Bone marrow (tissue), 2 donors: ENCODE data around the gene PCDH17.

ENCODE experiments used
- DNase-seq, 2 donors: peaks; one replicate each; lab custom pipeline; 2025; lab: John Stamatoyannopoulos, UW

The PCDH17 gene, protein sequence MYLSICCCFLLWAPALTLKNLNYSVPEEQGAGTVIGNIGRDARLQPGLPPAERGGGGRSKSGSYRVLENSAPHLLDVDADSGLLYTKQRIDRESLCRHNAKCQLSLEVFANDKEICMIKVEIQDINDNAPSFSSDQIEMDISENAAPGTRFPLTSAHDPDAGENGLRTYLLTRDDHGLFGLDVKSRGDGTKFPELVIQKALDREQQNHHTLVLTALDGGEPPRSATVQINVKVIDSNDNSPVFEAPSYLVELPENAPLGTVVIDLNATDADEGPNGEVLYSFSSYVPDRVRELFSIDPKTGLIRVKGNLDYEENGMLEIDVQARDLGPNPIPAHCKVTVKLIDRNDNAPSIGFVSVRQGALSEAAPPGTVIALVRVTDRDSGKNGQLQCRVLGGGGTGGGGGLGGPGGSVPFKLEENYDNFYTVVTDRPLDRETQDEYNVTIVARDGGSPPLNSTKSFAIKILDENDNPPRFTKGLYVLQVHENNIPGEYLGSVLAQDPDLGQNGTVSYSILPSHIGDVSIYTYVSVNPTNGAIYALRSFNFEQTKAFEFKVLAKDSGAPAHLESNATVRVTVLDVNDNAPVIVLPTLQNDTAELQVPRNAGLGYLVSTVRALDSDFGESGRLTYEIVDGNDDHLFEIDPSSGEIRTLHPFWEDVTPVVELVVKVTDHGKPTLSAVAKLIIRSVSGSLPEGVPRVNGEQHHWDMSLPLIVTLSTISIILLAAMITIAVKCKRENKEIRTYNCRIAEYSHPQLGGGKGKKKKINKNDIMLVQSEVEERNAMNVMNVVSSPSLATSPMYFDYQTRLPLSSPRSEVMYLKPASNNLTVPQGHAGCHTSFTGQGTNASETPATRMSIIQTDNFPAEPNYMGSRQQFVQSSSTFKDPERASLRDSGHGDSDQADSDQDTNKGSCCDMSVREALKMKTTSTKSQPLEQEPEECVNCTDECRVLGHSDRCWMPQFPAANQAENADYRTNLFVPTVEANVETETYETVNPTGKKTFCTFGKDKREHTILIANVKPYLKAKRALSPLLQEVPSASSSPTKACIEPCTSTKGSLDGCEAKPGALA (N-terminal part only)

DNA sequence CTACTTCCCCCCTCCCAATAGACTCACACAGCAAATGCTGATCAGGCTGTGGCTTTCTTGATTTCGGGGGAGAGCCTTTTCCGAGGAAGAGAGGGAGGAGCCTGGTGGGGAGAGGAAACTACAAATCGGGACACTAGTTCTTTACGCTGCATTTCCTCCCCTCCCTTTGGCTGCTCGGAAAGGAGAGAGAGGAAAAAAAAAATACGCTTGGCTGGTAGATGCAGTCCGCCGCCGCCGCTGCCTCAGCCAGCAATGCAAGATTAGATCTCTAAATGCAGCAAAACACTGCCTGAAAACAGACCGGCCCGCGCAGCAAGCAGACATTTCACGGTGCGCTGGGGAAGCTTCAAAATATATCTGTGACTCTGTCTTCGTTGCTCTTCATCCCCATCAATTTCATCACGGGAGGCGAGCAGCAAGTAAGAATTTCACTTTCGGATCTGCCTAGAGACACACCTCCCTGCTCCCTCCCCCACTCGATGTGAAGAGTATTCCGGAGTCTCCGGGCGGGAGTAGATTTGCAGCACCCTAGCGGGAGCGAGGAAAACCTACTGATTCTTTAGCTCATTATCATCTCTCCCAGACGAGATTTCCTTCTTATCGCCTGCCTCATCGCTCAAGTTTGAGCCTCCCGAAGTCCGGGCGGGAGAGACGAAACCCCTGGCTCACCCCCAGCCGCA, at the start of gene PCDH17:
Gene PCDH17, plus strand, starts transcription at position 149 of the 680 bp plus-strand sequence. CDS start 803 bp downstream, outside the sequence.
- DNase-seq = no peak

DNA sequence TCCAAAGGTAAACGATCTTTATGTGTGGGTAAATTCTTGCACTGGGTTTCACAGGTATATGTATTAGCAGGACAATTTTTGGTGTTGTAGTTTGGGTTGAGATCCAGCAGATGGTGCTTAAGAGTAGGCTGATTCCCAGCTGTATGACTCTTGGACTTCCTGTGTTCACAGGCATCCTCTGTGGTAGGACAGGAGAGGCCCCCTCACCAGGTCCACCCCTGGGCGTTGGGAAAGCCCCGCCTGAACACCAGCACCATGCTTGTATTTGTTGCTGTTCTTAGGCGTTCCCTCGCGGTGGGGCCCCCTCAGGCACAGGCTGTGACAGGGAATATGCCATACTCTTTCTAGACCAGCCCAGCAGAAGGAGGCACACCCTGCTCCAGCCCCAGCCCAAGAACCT, 49.5 kb upstream of the PCDH17 start:
- no peak for DNase-seq

DNA sequence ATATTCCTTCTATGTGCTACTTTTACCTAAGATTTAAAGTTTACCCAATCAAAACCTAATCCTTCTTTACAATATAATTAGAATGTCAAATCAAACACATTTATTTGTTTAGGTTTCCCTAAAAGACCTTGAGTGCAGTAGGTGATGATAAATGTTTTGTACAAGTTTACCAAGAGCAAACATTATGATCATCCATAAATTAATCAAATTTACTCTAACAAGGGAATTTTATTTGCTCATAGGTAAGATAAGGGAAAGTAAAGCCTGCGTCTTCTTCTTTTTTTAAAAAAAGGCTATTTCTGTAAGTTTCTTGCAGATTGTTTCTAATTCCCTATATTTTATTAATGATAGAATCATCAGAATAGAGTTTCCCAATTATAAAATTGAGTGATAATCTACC, 48.0 kb upstream of the PCDH17 start:
- DNase-seq = no peak

DNA sequence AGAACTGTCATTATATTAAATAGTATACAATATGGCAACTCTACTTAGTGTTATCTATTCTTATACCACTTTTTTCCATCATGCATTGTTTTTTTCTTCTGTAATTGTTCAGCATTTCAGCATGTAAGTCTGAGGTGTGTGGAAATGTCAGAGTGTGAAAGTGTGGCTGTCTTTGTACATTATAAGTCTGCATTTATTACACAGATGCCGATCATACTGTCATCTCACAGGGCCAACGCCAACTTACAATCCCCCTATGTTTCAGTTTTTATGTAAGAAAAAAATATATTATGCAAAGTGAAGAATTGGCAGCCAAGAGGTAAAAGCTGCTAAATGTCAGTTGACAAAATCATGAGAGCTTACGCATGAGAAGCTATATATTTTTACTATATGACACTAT, 42.9 kb upstream of the PCDH17 start:
- DNase-seq = no peak

DNA sequence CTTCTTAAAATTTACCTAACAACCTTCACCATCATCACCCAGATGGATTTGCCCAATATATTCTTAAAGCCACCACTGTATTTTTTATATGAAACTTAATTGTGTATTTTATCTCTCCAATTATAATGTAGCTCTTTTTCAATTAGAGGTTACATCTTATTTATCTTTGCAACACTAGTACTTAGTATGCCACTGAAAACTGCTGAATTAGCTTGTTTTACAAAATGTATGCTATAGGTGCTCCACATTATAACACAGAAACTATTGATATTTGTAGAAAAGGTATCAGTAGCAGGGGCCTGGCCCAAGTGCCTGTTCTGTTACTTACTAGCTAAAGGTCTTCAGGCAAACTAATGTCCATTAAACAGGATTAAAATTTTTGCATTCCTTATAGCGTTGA, 35.8 kb upstream of the PCDH17 start:
- DNase-seq = no peak

DNA sequence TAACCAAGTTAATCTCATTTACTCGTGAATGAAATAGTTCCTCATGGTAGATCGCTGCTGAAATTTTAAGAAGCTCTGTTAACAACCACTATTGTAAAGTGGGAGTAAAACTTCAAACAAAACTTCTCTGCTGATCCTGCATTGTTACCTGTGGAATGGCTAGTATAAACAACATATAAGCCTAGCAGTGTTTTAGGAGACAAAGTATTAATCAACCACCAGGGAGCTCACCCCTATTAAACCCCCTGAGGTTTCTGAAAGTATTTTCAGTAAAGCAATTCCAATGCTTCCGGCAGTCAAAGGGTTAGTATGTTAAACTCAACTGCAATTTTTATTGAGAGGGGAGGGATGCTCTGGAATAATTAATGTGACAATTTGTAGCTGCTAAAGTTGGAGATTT, 30.0 kb upstream of the PCDH17 start:
- DNase-seq = no peak

DNA sequence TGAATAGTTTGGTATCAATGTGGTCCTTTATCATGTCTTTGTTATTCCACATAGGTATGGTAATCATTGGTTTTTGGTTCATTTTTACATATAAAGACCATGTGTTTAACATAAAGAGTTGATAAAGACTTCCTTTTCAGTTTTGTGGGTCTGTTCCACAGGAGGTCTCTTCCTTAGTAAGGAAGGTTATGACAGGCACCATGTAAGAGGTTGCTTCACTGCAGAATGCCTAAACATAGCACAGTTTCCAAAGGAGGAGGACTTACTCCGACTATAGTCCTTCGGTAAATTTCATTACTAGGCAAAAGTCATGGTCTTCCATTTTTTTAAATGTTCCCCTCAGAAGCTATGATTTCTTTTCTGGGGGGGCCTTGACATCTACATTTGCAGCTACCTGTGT, 27.1 kb upstream of the PCDH17 start:
- no peak for DNase-seq

DNA sequence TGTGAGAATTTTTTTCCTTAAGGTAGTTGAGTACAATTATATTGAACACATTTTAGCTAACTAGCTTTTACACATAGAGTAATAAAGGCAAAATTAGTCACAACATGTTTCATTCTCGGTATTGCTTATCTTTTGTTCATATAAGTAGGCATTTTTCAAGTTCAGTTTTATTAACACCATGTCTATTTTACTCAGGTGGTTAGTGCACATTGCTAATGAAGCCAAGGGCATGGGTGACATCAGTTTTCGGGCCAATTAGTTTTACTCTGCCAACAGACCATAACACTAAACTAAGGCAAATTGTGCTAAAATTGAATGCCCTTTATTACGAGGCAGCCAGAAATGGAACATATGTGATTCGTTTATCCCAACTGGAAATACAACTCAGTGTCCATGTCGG, 19.6 kb upstream of the PCDH17 start:
- no peak for DNase-seq

DNA sequence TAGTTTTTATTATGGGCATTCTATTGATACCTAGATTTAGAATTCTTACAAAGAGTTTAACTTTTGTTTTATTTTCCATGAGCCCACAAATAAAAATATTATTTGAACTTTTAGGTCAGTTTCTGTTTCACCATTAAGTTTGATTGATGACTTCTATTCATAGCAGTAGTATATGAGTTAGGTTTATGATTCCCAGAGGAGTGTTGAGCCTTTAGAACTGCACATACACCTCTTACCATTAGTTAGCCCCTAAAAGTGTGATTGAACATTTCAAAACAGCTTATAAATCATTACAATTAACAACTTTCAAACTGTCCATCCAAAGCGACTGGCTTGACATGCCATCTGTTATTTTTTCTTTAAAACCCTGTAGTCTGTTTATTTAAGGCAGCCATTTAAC, 19.0 kb upstream of the PCDH17 start:
- DNase-seq = no peak

DNA sequence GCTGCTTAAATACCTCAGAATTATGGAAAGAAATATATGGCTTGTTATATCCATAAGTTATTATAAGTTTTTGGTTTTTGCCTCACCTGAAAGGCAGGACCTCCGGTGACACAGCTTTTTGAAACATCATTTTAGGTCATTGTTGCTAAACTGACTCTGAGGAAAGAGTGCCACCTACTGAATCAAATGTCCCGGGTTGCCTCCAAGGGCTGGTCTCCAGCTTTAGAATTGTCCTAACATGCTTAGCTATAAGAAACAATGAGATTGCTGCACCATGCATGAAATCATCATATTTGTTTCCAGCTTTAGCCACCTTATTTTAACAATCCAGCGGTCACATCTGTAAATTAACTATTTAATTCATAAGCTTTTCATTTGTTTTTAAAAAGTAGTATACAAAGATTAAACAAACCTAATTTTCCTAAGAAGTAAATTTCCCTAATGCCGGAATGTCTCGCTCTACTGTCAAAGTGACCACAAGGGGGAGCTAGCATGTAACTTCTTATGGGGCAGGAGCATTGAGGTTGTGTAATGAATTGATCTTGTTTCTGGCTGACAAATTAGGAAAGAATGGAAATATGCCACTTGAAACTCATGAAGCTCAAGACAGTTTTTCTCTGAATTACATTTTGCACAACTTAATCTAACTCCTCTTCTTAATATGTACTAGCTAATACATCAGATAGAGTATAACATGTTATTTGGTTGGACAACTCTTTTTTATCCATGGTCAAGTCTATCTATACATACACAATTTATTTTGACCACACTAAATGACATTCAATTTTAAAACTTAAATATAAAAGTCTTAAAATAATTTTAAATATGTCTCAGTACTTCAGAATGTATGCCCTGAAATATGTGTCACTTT, 6.7 kb upstream of the PCDH17 start:
- no peak for DNase-seq

DNA sequence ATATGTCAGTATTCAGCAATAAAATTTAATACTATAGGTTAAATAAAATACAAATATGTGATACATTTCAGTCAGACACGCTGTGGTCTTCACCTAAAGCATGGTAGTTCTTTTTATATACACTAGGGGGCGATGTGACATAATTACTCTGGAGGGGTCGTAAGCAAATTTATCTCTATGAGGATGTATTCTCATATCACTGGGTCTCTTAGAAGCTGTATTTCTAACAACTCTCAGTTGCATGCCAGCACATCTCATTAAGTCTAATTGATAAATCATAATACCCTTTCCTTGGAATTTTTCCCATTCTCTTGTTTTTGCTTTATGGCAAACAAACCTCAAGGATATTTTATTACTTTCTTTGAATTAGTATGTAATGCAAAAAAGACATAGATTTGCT, 3.9 kb upstream of the PCDH17 start:
- peak in 1 of 2 donors; percentile 1 for DNase-seq

DNA sequence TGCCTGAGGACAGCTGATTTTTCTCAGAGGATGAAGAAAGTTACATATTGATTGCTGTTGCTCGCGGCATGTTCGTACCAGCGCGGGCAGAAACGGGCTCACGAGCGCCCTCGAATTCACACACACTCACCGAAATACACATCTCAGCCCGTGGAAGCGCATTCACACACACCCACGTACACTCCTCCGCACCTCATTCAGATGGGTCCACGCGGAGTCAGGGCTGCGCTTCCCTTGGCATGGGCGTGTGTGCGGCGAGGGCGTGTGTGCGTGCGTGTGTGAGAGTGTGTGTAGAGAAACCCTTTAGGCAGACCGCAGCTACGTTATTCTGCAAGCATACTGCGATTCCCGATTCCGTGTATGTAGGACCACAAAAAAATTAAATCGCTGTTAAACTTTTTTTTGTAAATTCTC, 2.1 kb upstream of the PCDH17 start:
- DNase-seq = no peak

DNA sequence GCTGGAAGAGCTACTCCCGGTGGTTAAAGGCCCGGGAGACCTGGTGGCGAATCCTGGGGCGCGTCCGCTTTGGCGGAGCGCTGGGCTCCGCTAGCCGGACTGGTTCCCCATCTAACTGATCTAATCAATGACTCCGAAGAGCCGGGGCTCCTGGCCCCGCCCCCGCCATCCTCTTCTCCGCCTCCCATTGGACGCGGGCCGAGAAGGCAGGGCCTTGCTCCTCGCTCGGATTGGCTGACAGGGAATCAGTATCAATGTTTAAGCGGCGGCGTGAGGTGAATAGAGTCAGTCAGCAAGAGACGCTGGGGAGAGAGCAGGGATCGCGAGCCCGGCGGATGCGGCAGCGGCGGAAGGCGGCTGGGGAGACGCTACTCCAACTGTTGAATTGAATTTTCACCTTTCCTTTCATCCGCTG, 1.7 kb upstream of the PCDH17 start:
- DNase-seq = no peak

DNA sequence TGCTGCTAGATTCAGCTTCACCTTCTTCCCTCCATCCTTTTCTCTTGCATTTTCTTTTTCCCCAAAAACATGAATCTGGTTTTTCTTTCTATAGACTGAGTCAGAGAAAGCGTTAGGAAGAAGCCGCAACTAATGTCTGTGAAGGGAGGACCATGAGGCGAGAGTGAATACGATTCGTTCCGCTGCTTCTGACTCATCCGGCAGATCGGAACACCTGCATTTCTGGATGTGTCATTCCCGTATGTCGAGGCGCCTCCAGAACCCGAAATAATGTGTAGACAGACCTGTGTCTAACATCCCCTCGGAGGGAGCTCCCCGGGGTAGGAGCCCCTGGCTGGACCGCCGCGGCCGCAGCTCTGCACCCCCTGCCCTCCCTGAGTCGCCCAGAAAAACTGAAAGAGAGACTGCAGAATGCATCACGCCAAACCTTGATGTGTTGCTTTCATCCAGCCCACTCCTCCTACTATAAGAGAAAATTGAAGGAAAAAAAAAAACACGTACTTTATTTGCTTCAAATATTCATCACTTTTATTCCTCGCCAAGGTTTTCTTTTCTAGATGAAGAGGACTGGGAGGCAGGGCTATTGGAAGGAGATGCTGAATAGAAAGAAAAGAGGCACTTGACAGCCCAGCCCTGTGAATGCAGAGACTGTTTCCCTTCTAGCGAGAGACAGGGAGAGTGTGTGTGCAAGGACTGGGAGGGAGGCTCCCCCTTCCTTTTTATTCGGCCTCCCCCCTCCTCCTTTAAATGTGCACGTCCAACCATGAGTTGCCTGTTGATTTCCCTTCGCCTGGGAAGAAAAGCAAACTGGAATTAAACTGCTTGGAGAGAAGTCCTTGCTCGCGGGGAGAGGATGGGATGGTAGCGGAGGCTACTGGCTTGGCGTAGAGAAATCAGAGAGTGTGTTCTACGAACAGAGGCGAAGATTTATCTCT, 616 bp upstream of the PCDH17 start:
- DNase-seq = no peak

DNA sequence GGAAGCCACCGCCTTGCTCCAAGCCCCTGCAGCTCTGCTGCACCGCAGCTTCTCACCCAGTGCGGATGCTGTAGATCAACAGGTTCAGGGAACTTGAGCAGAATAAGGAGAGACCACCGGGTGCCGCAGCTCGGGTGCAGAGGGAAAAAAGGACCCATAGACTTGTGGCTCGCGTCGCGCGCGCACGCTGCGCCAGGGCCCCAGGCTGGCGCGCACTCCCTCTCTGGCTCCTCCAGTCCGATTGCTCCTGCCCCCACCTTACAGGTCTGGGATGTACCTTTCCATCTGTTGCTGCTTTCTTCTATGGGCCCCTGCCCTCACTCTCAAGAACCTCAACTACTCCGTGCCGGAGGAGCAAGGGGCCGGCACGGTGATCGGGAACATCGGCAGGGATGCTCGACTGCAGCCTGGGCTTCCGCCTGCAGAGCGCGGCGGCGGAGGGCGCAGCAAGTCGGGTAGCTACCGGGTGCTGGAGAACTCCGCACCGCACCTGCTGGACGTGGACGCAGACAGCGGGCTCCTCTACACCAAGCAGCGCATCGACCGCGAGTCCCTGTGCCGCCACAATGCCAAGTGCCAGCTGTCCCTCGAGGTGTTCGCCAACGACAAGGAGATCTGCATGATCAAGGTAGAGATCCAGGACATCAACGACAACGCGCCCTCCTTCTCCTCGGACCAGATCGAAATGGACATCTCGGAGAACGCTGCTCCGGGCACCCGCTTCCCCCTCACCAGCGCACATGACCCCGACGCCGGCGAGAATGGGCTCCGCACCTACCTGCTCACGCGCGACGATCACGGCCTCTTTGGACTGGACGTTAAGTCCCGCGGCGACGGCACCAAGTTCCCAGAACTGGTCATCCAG, 964 bp downstream of the PCDH17 start:
- no peak for DNase-seq

DNA sequence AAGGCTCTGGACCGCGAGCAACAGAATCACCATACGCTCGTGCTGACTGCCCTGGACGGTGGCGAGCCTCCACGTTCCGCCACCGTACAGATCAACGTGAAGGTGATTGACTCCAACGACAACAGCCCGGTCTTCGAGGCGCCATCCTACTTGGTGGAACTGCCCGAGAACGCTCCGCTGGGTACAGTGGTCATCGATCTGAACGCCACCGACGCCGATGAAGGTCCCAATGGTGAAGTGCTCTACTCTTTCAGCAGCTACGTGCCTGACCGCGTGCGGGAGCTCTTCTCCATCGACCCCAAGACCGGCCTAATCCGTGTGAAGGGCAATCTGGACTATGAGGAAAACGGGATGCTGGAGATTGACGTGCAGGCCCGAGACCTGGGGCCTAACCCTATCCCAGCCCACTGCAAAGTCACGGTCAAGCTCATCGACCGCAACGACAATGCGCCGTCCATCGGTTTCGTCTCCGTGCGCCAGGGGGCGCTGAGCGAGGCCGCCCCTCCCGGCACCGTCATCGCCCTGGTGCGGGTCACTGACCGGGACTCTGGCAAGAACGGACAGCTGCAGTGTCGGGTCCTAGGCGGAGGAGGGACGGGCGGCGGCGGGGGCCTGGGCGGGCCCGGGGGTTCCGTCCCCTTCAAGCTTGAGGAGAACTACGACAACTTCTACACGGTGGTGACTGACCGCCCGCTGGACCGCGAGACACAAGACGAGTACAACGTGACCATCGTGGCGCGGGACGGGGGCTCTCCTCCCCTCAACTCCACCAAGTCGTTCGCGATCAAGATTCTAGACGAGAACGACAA, 1.8 kb downstream of the PCDH17 start:
- no peak for DNase-seq

DNA sequence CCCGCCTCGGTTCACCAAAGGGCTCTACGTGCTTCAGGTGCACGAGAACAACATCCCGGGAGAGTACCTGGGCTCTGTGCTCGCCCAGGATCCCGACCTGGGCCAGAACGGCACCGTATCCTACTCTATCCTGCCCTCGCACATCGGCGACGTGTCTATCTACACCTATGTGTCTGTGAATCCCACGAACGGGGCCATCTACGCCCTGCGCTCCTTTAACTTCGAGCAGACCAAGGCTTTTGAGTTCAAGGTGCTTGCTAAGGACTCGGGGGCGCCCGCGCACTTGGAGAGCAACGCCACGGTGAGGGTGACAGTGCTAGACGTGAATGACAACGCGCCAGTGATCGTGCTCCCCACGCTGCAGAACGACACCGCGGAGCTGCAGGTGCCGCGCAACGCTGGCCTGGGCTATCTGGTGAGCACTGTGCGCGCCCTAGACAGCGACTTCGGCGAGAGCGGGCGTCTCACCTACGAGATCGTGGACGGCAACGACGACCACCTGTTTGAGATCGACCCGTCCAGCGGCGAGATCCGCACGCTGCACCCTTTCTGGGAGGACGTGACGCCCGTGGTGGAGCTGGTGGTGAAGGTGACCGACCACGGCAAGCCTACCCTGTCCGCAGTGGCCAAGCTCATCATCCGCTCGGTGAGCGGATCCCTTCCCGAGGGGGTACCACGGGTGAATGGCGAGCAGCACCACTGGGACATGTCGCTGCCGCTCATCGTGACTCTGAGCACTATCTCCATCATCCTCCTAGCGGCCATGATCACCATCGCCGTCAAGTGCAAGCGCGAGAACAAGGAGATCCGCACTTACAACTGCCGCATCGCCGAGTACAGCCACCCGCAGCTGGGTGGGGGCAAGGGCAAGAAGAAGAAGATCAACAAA, 2.6 kb downstream of the PCDH17 start:
- DNase-seq = no peak
